NCI-H774 (cell line): ENCODE measurements around the gene LLCFC1.
"Not testable (repeated sequence)": the region's sequence is repeated elsewhere in the genome, so short reads cannot be mapped to it uniquely, and the experiment has no call there.

Experiments used
- DNase-seq: peaks from one replicate; lab custom pipeline; 2025; lab: John Stamatoyannopoulos, UW

Gene LLCFC1

GRCh38 chr7:142943706-142944268, 4.5 kb downstream of the LLCFC1 start:
- no peak for DNase-seq

- no peak for DNase-seq
Measured at GRCh38 chr7:142945001-142945400, 5.7 kb downstream of the LLCFC1 start.

GRCh38 chr7:142948603-142949002, 9.3 kb downstream of the LLCFC1 start:
- no peak for DNase-seq

GRCh38 chr7:142950235-142950634, 11.0 kb downstream of the LLCFC1 start:
- DNase-seq, result no peak

GRCh38 chr7:142954680-142955268, 15.5 kb downstream of the LLCFC1 start:
- DNase-seq, result no peak

- DNase-seq, result no peak
Measured at GRCh38 chr7:142956951-142957623, 17.8 kb downstream of the LLCFC1 start.

GRCh38 chr7:142957723-142958122, 18.4 kb downstream of the LLCFC1 start:
- no peak for DNase-seq

GRCh38 chr7:142959202-142959601, 19.9 kb downstream of the LLCFC1 start:
- DNase-seq, result no peak

- no peak for DNase-seq
Measured at GRCh38 chr7:142960955-142961512, 21.8 kb downstream of the LLCFC1 start.

- no peak for DNase-seq
Measured at GRCh38 chr7:142961595-142961972, 22.3 kb downstream of the LLCFC1 start.

GRCh38 chr7:142961973-142962926, 23.0 kb downstream of the LLCFC1 start, which contains the start of gene KEL:
Gene KEL (minus strand): TSS chr7:142962363. CDS start chr7:142962206, 157 bp downstream.
- no peak for DNase-seq

- no peak for DNase-seq
Measured at GRCh38 chr7:142962991-142963390, 23.7 kb downstream of the LLCFC1 start.

GRCh38 chr7:142963993-142964392, 24.7 kb downstream of the LLCFC1 start:
- DNase-seq, result no peak

- no peak for DNase-seq
Measured at GRCh38 chr7:142964502-142965246, 25.4 kb downstream of the LLCFC1 start.

- no peak for DNase-seq
Measured at GRCh38 chr7:142968229-142968628, 28.9 kb downstream of the LLCFC1 start.

- no peak for DNase-seq
Measured at GRCh38 chr7:142969183-142969582, 29.9 kb downstream of the LLCFC1 start.

- no peak for DNase-seq
Measured at GRCh38 chr7:142974626-142975025, 35.3 kb downstream of the LLCFC1 start.

GRCh38 chr7:142978402-142978801, 39.1 kb downstream of the LLCFC1 start:
- not testable (repeated sequence) for DNase-seq

GRCh38 chr7:142983825-142984224, 44.5 kb downstream of the LLCFC1 start:
- DNase-seq, result no peak

GRCh38 chr7:142984297-142984696, 45.0 kb downstream of the LLCFC1 start:
- no peak for DNase-seq
